Hepatocyte (in vitro differentiated cells): Measurements from ENCODE around the gene NFIA.

Experiments
- EZH2 ChIP-seq: fragments of 200-600 bp; sonication (generic); IDR thresholded peaks from 2 replicates; pipeline ENCODE4 v1.6.1; 2016; ENCODE audit warnings: antibody characterized with exemption, mild to moderate bottlenecking, borderline replicate concordance
- EZH2phosphoT487 ChIP-seq: fragments of 200-600 bp; sonication (generic); IDR thresholded peaks from one replicate; pipeline ENCODE4 v1.6.1; 2018; ENCODE audit warnings: antibody characterized with exemption, mild to moderate bottlenecking, low read depth, moderate library complexity; ENCODE audit not compliant: unreplicated experiment, severe bottlenecking
- TF ChIP-seq, protein P1 (sequence below): fragments of 200-600 bp; sonication (generic); IDR thresholded peaks from 2 replicates; pipeline ENCODE4 v1.5.1; 2016; ENCODE audit warnings: antibody characterized with exemption, mild to moderate bottlenecking; ENCODE audit not compliant: poor library complexity

DNA sequence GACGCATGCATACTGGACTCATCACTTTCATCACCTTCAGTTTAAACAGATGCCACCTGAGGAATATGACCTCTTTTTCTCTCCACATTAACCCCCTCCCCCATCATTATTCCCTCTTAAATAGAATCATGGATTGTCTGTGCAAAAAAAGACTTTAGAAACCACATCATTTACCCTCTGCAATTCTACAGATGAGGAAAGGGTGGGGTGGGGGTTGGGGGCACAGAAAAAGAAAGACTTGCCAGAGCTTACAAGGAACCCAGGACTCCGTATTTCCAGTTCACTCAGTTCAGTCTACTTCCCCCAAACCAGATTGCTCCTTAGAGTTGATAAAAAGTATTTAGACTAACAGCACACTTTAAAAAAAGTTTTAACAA, 26.2 kb upstream of the NFIA start:
- TF ChIP-seq, protein P1, sequence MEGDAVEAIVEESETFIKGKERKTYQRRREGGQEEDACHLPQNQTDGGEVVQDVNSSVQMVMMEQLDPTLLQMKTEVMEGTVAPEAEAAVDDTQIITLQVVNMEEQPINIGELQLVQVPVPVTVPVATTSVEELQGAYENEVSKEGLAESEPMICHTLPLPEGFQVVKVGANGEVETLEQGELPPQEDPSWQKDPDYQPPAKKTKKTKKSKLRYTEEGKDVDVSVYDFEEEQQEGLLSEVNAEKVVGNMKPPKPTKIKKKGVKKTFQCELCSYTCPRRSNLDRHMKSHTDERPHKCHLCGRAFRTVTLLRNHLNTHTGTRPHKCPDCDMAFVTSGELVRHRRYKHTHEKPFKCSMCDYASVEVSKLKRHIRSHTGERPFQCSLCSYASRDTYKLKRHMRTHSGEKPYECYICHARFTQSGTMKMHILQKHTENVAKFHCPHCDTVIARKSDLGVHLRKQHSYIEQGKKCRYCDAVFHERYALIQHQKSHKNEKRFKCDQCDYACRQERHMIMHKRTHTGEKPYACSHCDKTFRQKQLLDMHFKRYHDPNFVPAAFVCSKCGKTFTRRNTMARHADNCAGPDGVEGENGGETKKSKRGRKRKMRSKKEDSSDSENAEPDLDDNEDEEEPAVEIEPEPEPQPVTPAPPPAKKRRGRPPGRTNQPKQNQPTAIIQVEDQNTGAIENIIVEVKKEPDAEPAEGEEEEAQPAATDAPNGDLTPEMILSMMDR: no peak
- TF ChIP-seq EZH2: no peak
- TF ChIP-seq EZH2phosphoT487: no peak
